C4-2B (cell line): ENCODE results near the gene CFAP74.

Source experiments
- ZFX ChIP-seq: fragments of 450-650 bp; IDR thresholded peaks from 2 replicates; pipeline ENCODE4 v1.6.1; 2017
- TF ChIP-seq, protein P1 (sequence below): fragments of 450-650 bp; conservative IDR thresholded peaks from 2 replicates; pipeline ENCODE4 v1.5.1; 2017; ENCODE audit warnings: mild to moderate bottlenecking

DNA sequence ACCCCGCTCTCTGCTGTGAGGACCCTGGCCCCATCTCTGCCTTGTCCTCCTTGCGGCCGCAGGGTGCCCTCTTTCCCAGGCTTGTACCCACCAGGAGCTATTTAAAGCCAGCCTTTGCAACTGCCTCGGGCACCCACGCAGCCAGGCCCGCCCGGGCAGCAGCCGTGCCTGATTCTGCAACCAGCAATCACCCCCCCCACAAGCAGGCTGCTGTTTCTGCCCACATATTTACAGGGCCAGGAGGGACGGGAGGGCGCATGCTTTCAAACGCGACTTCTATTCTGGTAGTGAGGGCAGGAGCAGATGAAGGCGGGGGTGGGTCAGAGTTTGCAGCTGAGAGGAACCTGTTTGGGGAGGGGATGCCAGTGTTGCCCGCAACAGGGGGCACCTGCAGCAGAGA, 29.2 kb upstream of the CFAP74 start:
- TF ChIP-seq, protein P1, sequence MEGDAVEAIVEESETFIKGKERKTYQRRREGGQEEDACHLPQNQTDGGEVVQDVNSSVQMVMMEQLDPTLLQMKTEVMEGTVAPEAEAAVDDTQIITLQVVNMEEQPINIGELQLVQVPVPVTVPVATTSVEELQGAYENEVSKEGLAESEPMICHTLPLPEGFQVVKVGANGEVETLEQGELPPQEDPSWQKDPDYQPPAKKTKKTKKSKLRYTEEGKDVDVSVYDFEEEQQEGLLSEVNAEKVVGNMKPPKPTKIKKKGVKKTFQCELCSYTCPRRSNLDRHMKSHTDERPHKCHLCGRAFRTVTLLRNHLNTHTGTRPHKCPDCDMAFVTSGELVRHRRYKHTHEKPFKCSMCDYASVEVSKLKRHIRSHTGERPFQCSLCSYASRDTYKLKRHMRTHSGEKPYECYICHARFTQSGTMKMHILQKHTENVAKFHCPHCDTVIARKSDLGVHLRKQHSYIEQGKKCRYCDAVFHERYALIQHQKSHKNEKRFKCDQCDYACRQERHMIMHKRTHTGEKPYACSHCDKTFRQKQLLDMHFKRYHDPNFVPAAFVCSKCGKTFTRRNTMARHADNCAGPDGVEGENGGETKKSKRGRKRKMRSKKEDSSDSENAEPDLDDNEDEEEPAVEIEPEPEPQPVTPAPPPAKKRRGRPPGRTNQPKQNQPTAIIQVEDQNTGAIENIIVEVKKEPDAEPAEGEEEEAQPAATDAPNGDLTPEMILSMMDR: no peak
- TF ChIP-seq ZFX: no peak
